Adipocyte (in vitro differentiated cells): ENCODE data around the gene SDC3.

Experiments
- DNase-seq: peaks from one replicate; pipeline ENCODE4 v3.0.0-alpha.2; 2015; ENCODE audit warnings: low read depth
- H3K27me3 ChIP-seq: replicated peaks from 2 replicates; pipeline ENCODE4 v1.7.0; 2013; ENCODE audit warnings: mild to moderate bottlenecking, low read length, moderate library complexity; ENCODE audit not compliant: control insufficient read depth, insufficient read depth
- H3K36me3 ChIP-seq: 2 replicates; pipeline ENCODE4 v1.7.0; 2013; ENCODE audit warnings: low read length, mild to moderate bottlenecking, moderate library complexity; ENCODE audit not compliant: control insufficient read depth, insufficient read depth, severe bottlenecking
- H3K4me1 ChIP-seq: 2 replicates; pipeline ENCODE4 v1.7.0; 2013; ENCODE audit warnings: mild to moderate bottlenecking, low read length, moderate library complexity; ENCODE audit not compliant: control insufficient read depth, insufficient read depth
- H3K4me3 ChIP-seq: 2 replicates; pipeline ENCODE4 v1.7.0; 2013; ENCODE audit warnings: mild to moderate bottlenecking, low read length, moderate library complexity
- H3K9ac ChIP-seq: 2 replicates; pipeline ENCODE4 v1.7.0; 2013; ENCODE audit warnings: mild to moderate bottlenecking, low read length, moderate library complexity
- H3K9me3 ChIP-seq: 2 replicates; pipeline ENCODE4 v1.7.0; 2013; ENCODE audit warnings: mild to moderate bottlenecking, low read length, moderate library complexity; ENCODE audit not compliant: control insufficient read depth

The SDC3 gene

DNA sequence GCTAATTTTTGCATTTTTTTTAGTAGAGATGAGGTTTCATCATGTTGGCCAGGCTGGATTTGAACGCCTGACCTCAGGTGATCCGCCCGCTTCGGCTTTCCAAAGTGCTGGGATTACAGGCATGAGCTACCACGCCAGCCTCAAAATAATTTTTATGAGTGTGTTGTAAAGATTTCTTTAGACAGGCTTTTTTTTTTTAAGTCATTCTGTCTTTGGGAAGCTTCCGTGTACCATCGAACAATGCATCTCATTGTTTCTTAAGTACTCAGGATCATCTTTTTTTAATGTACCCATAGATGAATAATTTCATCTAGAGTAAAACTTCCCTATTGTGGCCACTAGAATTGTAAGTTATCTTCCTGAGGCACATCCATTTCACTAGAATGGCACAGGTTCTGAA lies 19.6 kb upstream of the SDC3 start:
- Histone ChIP-seq H3K27me3 (no peaks in the 10 kb centered on the region), H3K9ac (no peak overlapping the region), H3K36me3 (peaks cover 16% of the 10 kb centered on the region), H3K4me1 (peaks cover 19% of the 10 kb centered on the region), H3K4me3 (no peak overlapping the region), H3K9me3 (no peaks in the 10 kb centered on the region)
- DNase-seq, result no peak

GRCh38 chr1:30927448-30927847 lies 18.9 kb upstream of the SDC3 start:
- Histone ChIP-seq H3K4me1 (peaks cover 19% of the 10 kb centered on the region), H3K27me3 (no peaks in the 10 kb centered on the region), H3K9me3 (no peaks in the 10 kb centered on the region), H3K4me3 (no peak overlapping the region), H3K9ac (no peak overlapping the region), H3K36me3 (peaks cover 11% of the 10 kb centered on the region)
- DNase-seq, result no peak

DNA sequence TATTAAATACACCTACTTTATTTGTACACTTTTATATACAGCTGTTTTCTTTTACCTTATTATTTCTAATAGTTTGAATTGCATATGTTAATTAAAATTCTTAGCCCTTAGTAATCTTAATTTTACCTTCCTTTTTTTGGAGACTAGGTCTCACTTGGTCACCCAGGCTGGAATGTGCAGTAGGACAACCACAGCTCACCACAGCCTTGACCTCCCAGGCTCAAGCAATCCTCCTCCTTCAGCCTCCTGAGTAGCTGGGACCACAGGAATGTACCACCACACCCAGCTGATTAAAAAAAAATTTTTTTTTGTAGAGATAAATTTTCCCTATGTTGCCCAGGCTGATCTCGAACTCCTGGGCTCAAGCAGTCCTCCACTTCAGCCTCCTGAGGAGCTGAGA lies 15.0 kb upstream of the SDC3 start:
- H3K4me1 ChIP-seq, result peaks cover 3% of the 10 kb centered on the region
- H3K9me3 ChIP-seq, result no peaks in the 10 kb centered on the region
- no peaks in the 10 kb centered on the region for H3K27me3 ChIP-seq
- no peak overlapping the region for H3K9ac ChIP-seq
- DNase-seq, result no peak
- no peaks in the 10 kb centered on the region for H3K36me3 ChIP-seq
- H3K4me3 ChIP-seq, result no peak overlapping the region

GRCh38 chr1:30920827-30921226 lies 12.3 kb upstream of the SDC3 start:
- Histone ChIP-seq H3K27me3 (no peaks in the 10 kb centered on the region), H3K9me3 (no peaks in the 10 kb centered on the region), H3K4me1 (peaks cover 3% of the 10 kb centered on the region), H3K4me3 (no peak overlapping the region), H3K36me3 (no peaks in the 10 kb centered on the region), H3K9ac (no peak overlapping the region)
- DNase-seq, result peak; percentile 86

DNA sequence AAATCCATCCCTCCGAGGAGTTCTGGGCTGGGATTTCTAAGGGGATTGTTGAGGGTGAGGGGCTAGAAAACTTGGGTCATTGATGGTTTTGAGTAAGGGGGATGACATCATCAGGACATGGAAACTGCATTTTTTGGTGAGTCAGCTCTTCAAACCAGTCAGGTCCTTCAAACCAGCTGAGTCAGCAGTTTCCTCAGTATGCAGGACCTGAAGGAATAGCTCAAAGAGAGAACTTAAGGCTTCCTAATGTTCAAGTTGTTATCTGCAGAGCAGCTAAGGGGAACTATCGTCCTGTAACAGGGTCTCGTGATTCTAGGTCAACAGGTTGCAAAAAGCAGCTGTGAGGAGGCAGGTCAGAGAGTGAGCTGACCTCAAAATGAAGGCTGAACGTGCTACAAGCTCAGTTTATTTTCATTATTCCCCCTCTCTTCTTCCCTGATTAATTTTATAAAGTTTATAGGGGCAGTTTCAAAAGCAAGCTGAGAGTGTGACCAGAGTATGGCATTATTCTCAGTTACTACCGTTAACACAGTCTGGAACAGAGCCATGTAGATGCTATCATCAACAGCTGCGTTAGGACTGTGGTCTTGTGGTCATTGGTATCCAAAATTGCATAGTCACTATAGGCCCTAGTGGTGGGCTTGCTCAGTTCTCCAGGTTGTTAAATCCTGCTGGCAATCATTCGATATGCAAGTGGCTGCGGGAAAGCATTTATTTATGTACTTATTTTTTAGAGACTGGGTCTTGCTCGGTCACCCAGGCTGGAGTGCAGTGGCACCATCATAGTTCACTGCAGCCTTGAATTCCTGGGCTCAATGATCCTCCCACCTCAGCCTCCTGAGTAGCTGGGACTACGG lies 10.7 kb upstream of the SDC3 start:
- H3K9me3 ChIP-seq, result no peaks in the 10 kb centered on the region
- H3K4me1 ChIP-seq, result peaks cover 3% of the 10 kb centered on the region
- DNase-seq, result peak; percentile 41
- no peak overlapping the region for H3K4me3 ChIP-seq
- H3K36me3 ChIP-seq, result no peaks in the 10 kb centered on the region
- H3K27me3 ChIP-seq, result no peaks in the 10 kb centered on the region
- no peak overlapping the region for H3K9ac ChIP-seq

- H3K36me3 ChIP-seq, result no peaks in the 10 kb centered on the region
- DNase-seq, result no peak
- no peaks in the 10 kb centered on the region for H3K27me3 ChIP-seq
- no peaks in the 10 kb centered on the region for H3K9me3 ChIP-seq
- H3K9ac ChIP-seq, result no peak overlapping the region
- H3K4me3 ChIP-seq, result no peak overlapping the region
- peaks cover 3% of the 10 kb centered on the region for H3K4me1 ChIP-seq
Measured at GRCh38 chr1:30916296-30916695, 7.7 kb upstream of the SDC3 start.

- Histone ChIP-seq H3K4me1 (peaks cover 8% of the 10 kb centered on the region), H3K9ac (no peak overlapping the region), H3K36me3 (no peaks in the 10 kb centered on the region), H3K4me3 (no peak overlapping the region), H3K27me3 (no peaks in the 10 kb centered on the region), H3K9me3 (no peaks in the 10 kb centered on the region)
- no peak for DNase-seq
Measured at GRCh38 chr1:30915491-30916230, 7.1 kb upstream of the SDC3 start.

DNA sequence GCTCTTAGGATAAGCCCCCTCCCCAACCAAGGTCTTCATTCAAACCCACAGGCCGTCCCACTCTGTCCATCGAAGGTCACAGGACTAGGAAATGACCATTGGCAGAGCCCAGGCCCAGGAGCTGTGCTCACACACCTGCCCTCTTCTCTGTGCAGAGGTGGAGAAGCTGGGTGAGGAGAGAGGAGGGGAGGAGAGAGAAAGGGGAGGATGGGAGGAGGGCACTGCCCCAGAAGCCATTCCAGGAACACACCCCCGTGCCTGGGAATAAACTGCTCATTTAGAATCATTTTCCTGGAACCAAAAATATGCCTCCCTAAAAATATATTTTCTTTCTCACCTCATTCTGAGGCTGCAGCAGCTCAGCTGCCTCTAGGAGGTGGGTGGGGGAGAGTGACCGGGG lies 6.4 kb upstream of the SDC3 start:
- Histone ChIP-seq H3K9ac (no peak overlapping the region), H3K4me1 (peaks cover 8% of the 10 kb centered on the region), H3K9me3 (no peaks in the 10 kb centered on the region), H3K4me3 (no peak overlapping the region), H3K27me3 (no peaks in the 10 kb centered on the region), H3K36me3 (no peaks in the 10 kb centered on the region)
- DNase-seq, result no peak

DNA sequence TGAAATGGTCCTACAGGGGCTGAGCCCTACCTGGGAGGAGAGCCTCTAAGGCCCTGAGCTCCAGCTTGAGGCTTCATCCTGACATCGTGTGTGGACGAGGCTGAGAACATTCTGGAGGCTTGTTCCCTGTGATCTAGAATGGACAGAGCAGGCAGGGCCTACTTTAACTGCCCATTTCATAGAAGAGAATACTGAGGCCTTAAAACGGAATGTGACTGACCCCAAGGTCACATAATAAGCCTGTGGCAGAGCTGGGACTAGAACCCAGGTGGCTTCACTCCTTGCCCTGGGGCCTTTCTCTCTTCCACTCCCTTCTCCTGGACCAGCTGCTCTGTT lies 6.0 kb upstream of the SDC3 start:
- H3K36me3 ChIP-seq, result no peaks in the 10 kb centered on the region
- peaks cover 8% of the 10 kb centered on the region for H3K4me1 ChIP-seq
- H3K9me3 ChIP-seq, result no peaks in the 10 kb centered on the region
- no peaks in the 10 kb centered on the region for H3K27me3 ChIP-seq
- no peak overlapping the region for H3K4me3 ChIP-seq
- DNase-seq, result no peak
- no peak overlapping the region for H3K9ac ChIP-seq

GRCh38 chr1:30912913-30913652 lies 4.5 kb upstream of the SDC3 start:
- no peaks in the 10 kb centered on the region for H3K27me3 ChIP-seq
- no peaks in the 10 kb centered on the region for H3K36me3 ChIP-seq
- no peak overlapping the region for H3K4me3 ChIP-seq
- DNase-seq, result no peak
- H3K9me3 ChIP-seq, result no peaks in the 10 kb centered on the region
- H3K4me1 ChIP-seq, result peaks cover 13% of the 10 kb centered on the region
- H3K9ac ChIP-seq, result no peak overlapping the region

- H3K4me1 ChIP-seq, result peaks cover 17% of the 10 kb centered on the region
- no peak overlapping the region for H3K4me3 ChIP-seq
- H3K36me3 ChIP-seq, result no peaks in the 10 kb centered on the region
- H3K27me3 ChIP-seq, result no peaks in the 10 kb centered on the region
- no peak for DNase-seq
- H3K9ac ChIP-seq, result no peak overlapping the region
- H3K9me3 ChIP-seq, result no peaks in the 10 kb centered on the region
Measured at GRCh38 chr1:30912224-30912623, 3.7 kb upstream of the SDC3 start.
